SK-N-SH (cell line): ENCODE data around the gene GRK5. TPM values are rescaled to one million over a fixed set of nuclear protein-coding genes. Genes with fewer than 3 reads are reported as not detected.

Source experiments
- CTCF ChIA-PET: fragments of 300-600, 350-600 bp; formaldehyde crosslinking; extraction: SDS; loops from one replicate; lab custom pipeline; 2021; lab: Yijun Ruan, JAX
- POLR2A ChIA-PET: fragments of 350-600 bp; sonication (Branson Sonifier 250); formaldehyde crosslinking; extraction: SDS; loops from one replicate; lab custom pipeline; 2020; ENCODE audit warnings: antibody characterized with exemption, inconsistent platforms; lab: Yijun Ruan, JAX
- DNase-seq: peaks from one replicate; pipeline ENCODE4 v3.0.0; 2012
- H2AFZ ChIP-seq: fragments of 200-600 bp; sonication (generic); 2 replicates; pipeline ENCODE4 v1.8.1; 2016; ENCODE audit warnings: antibody characterized with exemption, mild to moderate bottlenecking, low read depth
- H3F3A ChIP-seq: fragments of 200-600 bp; sonication (generic); replicated peaks from 2 replicates; pipeline ENCODE3; 2016; ENCODE audit warnings: antibody characterized with exemption, mild to moderate bottlenecking; ENCODE audit not compliant: insufficient read depth
- H3K27ac ChIP-seq, 2 experiments: fragments of 200-500 bp in 1 of 2; fragments of 200-600 bp in 1 of 2; sonication (Bioruptor generic) in 1 of 2; sonication (generic), shearing (Covaris generic) in 1 of 2; 2 replicates each; pipeline versions ENCODE4 v1.5.1 to v1.6.1; 2014 to 2016; ENCODE audit warnings: low read depth in 2 of 2, inconsistent platforms in 1 of 2, low read length in 1 of 2, mild to moderate bottlenecking in 1 of 2, mixed read lengths in 1 of 2
- H3K27me3 ChIP-seq: fragments of 200-600 bp; sonication (generic), shearing (Covaris generic); 2 replicates; pipeline ENCODE4 v1.6.1; 2016; ENCODE audit warnings: mixed run types; ENCODE audit not compliant: insufficient read depth
- H3K36me3 ChIP-seq, 2 experiments: fragments of 200-500 bp in 1 of 2; fragments of 200-600 bp in 1 of 2; sonication (Bioruptor generic) in 1 of 2; sonication (generic) in 1 of 2; replicated peaks in 1 of 2; 2 replicates each; pipeline versions ENCODE3 to v1.5.1; 2014 to 2016; ENCODE audit warnings: low read length in 1 of 2, mild to moderate bottlenecking in 1 of 2; ENCODE audit not compliant: insufficient read depth in 2 of 2, control insufficient read depth in 1 of 2
- H3K4me1 ChIP-seq, 2 experiments: fragments of 200-500 bp in 1 of 2; fragments of 200-600 bp in 1 of 2; sonication (Bioruptor generic) in 1 of 2; sonication (generic), shearing (Covaris generic) in 1 of 2; 2 replicates each; pipeline versions ENCODE4 v1.5.1 to v1.6.1; 2014 to 2016; ENCODE audit warnings: low read depth in 1 of 2, low read length in 1 of 2, mixed run types in 1 of 2; ENCODE audit not compliant: insufficient read depth in 2 of 2, control insufficient read depth in 1 of 2
- H3K4me2 ChIP-seq: fragments of 200-600 bp; sonication (generic), shearing (Covaris generic); 2 replicates; pipeline ENCODE4 v1.6.1; 2017; ENCODE audit warnings: mixed run types
- H3K4me3 ChIP-seq, 2 experiments: fragments of 200-500 bp in 1 of 2; fragments of 200-600 bp in 1 of 2; sonication (Bioruptor generic) in 1 of 2; sonication (generic), shearing (Covaris generic) in 1 of 2; 2 replicates each; pipeline versions ENCODE4 v1.5.1 to v1.8.1; 2014 to 2016; ENCODE audit warnings: low read depth in 2 of 2, inconsistent platforms in 1 of 2, low read length in 1 of 2, mild to moderate bottlenecking in 1 of 2, mixed read lengths in 1 of 2, moderate library complexity in 1 of 2
- H3K79me2 ChIP-seq: fragments of 200-600 bp; sonication (generic); 2 replicates; pipeline ENCODE4 v1.8.1; 2017; ENCODE audit warnings: mild to moderate bottlenecking; ENCODE audit not compliant: insufficient read depth
- H3K9ac ChIP-seq: fragments of 200-600 bp; sonication (generic); 2 replicates; pipeline ENCODE4 v1.6.1; 2017; ENCODE audit warnings: mixed run types
- H3K9me2 ChIP-seq: fragments of 200-600 bp; sonication (generic); 2 replicates; pipeline ENCODE4 v1.6.1; 2017; ENCODE audit warnings: mixed run types
- H3K9me3 ChIP-seq: fragments of 200-600 bp; sonication (generic); 2 replicates; pipeline ENCODE4 v1.6.1; 2017; ENCODE audit warnings: mixed run types, mild to moderate bottlenecking, moderate library complexity
- H4K20me1 ChIP-seq: fragments of 200-600 bp; sonication (generic); 2 replicates; pipeline ENCODE4 v1.6.1; 2017; ENCODE audit warnings: mild to moderate bottlenecking, mixed run types; ENCODE audit not compliant: insufficient read depth
- CHD2 ChIP-seq: fragments of 150-350 bp; IDR thresholded peaks from 2 replicates; pipeline ENCODE4 v1.6.1; 2018; ENCODE audit warnings: low read length; ENCODE audit not compliant: partially characterized antibody
- ELF1 ChIP-seq: IDR thresholded peaks from 2 replicates; pipeline ENCODE4 v1.4.0; 2012
- EP300 ChIP-seq, 2 experiments: IDR thresholded peaks; 2 replicates each; pipeline versions ENCODE4 v1.4.0 to v1.6.1; 2012; ENCODE audit warnings: borderline replicate concordance in 1 of 2, low read depth in 1 of 2, low read length in 1 of 2
- EZH2phosphoT487 ChIP-seq: fragments of 200-600 bp; sonication (generic); IDR thresholded peaks from 2 replicates; pipeline ENCODE4 v1.6.1; 2017; ENCODE audit warnings: low read depth, mixed run types, mild to moderate bottlenecking, antibody characterized with exemption, moderate library complexity, borderline replicate concordance
- FOSL2 ChIP-seq: IDR thresholded peaks from 2 replicates; pipeline ENCODE4 v1.4.0; 2012; ENCODE audit warnings: low read depth, mild to moderate bottlenecking, moderate library complexity, borderline replicate concordance
- FOXM1 ChIP-seq: IDR thresholded peaks from 2 replicates; pipeline ENCODE4 v1.4.0; 2012; ENCODE audit warnings: low read depth, mild to moderate bottlenecking
- JUND ChIP-seq: IDR thresholded peaks from 2 replicates; pipeline ENCODE4 v1.4.0; 2012
- MXI1 ChIP-seq: IDR thresholded peaks from 2 replicates; pipeline ENCODE4 v1.6.1; 2012; ENCODE audit warnings: mild to moderate bottlenecking, low read depth, low read length, improper control_type of control experiment
- POLR2AphosphoS5 ChIP-seq: IDR thresholded peaks from 2 replicates; pipeline ENCODE4 v1.6.1; 2012; ENCODE audit warnings: low read depth, low read length
- RAD21 ChIP-seq: IDR thresholded peaks from 2 replicates; pipeline ENCODE4 v1.6.1; 2012; ENCODE audit warnings: mild to moderate bottlenecking, low read length
- RXRA ChIP-seq: IDR thresholded peaks from 2 replicates; pipeline ENCODE4 v1.4.0; 2012; ENCODE audit warnings: low read depth, mild to moderate bottlenecking, borderline replicate concordance
- SMC3 ChIP-seq: IDR thresholded peaks from 2 replicates; pipeline ENCODE4 v1.6.1; 2012; ENCODE audit warnings: low read depth, low read length, improper control_type of control experiment
- TEAD4 ChIP-seq: IDR thresholded peaks from 2 replicates; pipeline ENCODE4 v1.4.0; 2012; ENCODE audit warnings: mild to moderate bottlenecking, borderline replicate concordance; ENCODE audit not compliant: insufficient read depth
- YY1 ChIP-seq: IDR thresholded peaks from 2 replicates; pipeline ENCODE4 v1.4.0; 2012; ENCODE audit warnings: low read depth, mild to moderate bottlenecking
- WGBS: methylation state at CpG from one replicate; pipeline ENCODE4 v1.1.6; 2017; ENCODE audit warnings: low lambda C conversion rate; 5-methylcytosine and 5-hydroxymethylcytosine counted together
- polyA plus RNA-seq, 3 experiments: library from polyadenylated mRNA; depleted of rRNA; stranded (reverse); fragments of >200 nt; gene quantifications; 2 replicates each; pipeline ENCODE4 v1.2.3, GENCODE V29; 2012
- TF ChIP-seq, protein P1 (sequence below): IDR thresholded peaks from 2 replicates; pipeline ENCODE4 v1.4.0; 2012; ENCODE audit warnings: low read depth, borderline replicate concordance
- TF ChIP-seq, protein P2 (sequence below): IDR thresholded peaks from 2 replicates; pipeline ENCODE4 v1.4.0; 2012; ENCODE audit warnings: low read depth
- TF ChIP-seq, protein P3 (sequence below): fragments of 150-350 bp; IDR thresholded peaks from 2 replicates; pipeline ENCODE4 v1.6.1; 2016; ENCODE audit warnings: mild to moderate bottlenecking, low read depth, low read length

Gene GRK5
- polyA plus RNA-seq, 1 of the 3 experiments (the other 2 are of a cell fraction), result 12.1 TPM

DNA sequence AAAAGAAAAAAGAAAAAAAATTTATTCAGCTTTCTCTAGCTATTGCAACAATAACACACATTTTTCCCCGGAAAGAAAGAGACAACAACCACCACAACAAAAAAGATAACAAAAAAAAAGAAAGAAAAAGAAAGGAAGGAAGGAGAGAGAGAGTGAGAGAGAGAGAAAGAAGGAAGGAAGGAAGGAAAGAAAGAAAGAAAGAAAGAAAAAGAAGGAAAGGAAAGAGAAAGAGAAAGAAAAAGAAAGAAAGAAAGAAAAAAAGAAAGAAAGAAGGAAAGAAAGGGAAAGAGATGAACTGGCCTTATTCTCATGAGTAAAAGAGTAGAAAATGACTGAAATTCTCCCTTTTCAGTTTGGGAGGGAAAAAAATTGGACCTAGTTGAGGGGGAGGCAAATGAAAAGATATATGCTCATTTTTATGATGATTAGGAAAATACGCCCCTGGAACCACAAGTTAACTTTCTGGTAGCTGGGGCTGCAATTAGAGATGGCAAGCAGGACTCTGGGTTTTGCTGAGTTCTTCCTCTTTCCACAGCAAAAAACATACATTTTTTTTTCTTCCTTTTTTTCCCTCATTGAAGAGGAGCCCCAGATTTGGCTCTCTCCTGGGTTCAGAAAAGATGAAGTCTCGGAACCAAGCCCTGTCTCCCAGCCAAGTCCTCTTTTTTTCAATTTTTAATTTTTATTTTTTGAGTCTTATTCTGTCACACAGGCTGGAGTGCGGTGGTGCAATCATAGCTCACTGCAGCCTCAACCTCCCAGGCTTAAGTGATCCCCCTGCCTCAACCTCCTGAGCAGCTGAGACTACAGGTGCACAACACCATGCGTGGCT, 16.2 kb upstream of the GRK5 start:
- no peaks in the 10 kb centered on the region for H3K9me2 ChIP-seq
- H3F3A ChIP-seq, result peaks cover 6% of the 10 kb centered on the region
- no peak overlapping the region for H3K9ac ChIP-seq
- no peaks in the 10 kb centered on the region for H3K36me3 ChIP-seq
- H3K4me2 ChIP-seq, result no peak overlapping the region
- no peaks in the 10 kb centered on the region for H3K79me2 ChIP-seq
- H4K20me1 ChIP-seq, result no peaks in the 10 kb centered on the region
- 54% methylated on average over 5 of the region's 5 CpGs for WGBS
- no peak for DNase-seq
- no peak overlapping the region for H3K27ac ChIP-seq
- TF ChIP-seq EP300 (IDR thresholded peaks at IDR 0.05; ENCODE audit: borderline replicate concordance in 1 of 2, low read depth in 1 of 2, low read length in 1 of 2) (no peak), RAD21 (no peak), RXRA (no peak), SMC3 (no peak), CHD2 (no peak), MXI1 (no peak), ELF1 (no peak), EZH2phosphoT487 (no peak), TEAD4 (no peak), POLR2AphosphoS5 (no peak), FOXM1 (no peak), JUND (no peak), FOSL2 (no peak), YY1 (no peak)
- TF ChIP-seq, protein P1, sequence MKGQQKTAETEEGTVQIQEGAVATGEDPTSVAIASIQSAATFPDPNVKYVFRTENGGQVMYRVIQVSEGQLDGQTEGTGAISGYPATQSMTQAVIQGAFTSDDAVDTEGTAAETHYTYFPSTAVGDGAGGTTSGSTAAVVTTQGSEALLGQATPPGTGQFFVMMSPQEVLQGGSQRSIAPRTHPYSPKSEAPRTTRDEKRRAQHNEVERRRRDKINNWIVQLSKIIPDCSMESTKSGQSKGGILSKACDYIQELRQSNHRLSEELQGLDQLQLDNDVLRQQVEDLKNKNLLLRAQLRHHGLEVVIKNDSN, result no peak
- TF ChIP-seq, protein P2, sequence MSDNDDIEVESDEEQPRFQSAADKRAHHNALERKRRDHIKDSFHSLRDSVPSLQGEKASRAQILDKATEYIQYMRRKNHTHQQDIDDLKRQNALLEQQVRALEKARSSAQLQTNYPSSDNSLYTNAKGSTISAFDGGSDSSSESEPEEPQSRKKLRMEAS, result no peak
- TF ChIP-seq, protein P3, sequence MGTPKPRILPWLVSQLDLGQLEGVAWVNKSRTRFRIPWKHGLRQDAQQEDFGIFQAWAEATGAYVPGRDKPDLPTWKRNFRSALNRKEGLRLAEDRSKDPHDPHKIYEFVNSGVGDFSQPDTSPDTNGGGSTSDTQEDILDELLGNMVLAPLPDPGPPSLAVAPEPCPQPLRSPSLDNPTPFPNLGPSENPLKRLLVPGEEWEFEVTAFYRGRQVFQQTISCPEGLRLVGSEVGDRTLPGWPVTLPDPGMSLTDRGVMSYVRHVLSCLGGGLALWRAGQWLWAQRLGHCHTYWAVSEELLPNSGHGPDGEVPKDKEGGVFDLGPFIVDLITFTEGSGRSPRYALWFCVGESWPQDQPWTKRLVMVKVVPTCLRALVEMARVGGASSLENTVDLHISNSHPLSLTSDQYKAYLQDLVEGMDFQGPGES, result no peak
- H3K27me3 ChIP-seq, result no peaks in the 10 kb centered on the region
- no peak overlapping the region for H2AFZ ChIP-seq
- H3K4me3 ChIP-seq, result no peak overlapping the region
- H3K9me3 ChIP-seq, result no peaks in the 10 kb centered on the region
- ChIA-PET CTCF (interaction anchor here (1.1 to 3.2 kb wide), 6 partner anchors 8 to 352 kb away, joined by 3 to 41 read pairs (median 7); no protein-coding TSS in a partner anchor), POLR2A (no interaction called here)
- peaks cover 0 to 6% of the 10 kb centered on the region in 2 experiments; a peak in 1 of 4 replicates for H3K4me1 ChIP-seq
